Peyer's patch (tissue), 4 donors: ENCODE results near the gene SHROOM1.

Source experiments
- CTCF ChIP-seq, 6 experiments: fragments of 450-650 bp in 4 of 6; fragments of 200-600 bp in 2 of 6; sonication (generic) in 1 of 6; IDR thresholded peaks; one replicate each; pipeline ENCODE4 v1.5.1; 2017 to 2019; ENCODE audit warnings: antibody characterized with exemption in 6 of 6, mild to moderate bottlenecking in 3 of 6, moderate library complexity in 1 of 6
- POLR2A ChIP-seq, 2 donors: fragments of 450-650 bp; IDR thresholded peaks; one replicate each; pipeline ENCODE4 v1.5.1; 2017; ENCODE audit warnings: antibody characterized with exemption in 2 of 2, mild to moderate bottlenecking in 2 of 2, moderate library complexity in 2 of 2

GRCh38 chr5:132825033-132825833 is 5.2 kb downstream of the SHROOM1 start:
- TF ChIP-seq CTCF (IDR thresholded peaks at IDR 0.05) (no peak), POLR2A (IDR thresholded peaks at IDR 0.05) (no peak)
